ENCODE results near the gene TBX1. TPM values are rescaled to one million over a fixed set of nuclear protein-coding genes. Genes with fewer than 3 reads are reported as not detected.

TBX1 gene
- total RNA-seq = 4.2 and 5.9 TPM in 2 replicates
- long read RNA-seq = 0 reads

DNA sequence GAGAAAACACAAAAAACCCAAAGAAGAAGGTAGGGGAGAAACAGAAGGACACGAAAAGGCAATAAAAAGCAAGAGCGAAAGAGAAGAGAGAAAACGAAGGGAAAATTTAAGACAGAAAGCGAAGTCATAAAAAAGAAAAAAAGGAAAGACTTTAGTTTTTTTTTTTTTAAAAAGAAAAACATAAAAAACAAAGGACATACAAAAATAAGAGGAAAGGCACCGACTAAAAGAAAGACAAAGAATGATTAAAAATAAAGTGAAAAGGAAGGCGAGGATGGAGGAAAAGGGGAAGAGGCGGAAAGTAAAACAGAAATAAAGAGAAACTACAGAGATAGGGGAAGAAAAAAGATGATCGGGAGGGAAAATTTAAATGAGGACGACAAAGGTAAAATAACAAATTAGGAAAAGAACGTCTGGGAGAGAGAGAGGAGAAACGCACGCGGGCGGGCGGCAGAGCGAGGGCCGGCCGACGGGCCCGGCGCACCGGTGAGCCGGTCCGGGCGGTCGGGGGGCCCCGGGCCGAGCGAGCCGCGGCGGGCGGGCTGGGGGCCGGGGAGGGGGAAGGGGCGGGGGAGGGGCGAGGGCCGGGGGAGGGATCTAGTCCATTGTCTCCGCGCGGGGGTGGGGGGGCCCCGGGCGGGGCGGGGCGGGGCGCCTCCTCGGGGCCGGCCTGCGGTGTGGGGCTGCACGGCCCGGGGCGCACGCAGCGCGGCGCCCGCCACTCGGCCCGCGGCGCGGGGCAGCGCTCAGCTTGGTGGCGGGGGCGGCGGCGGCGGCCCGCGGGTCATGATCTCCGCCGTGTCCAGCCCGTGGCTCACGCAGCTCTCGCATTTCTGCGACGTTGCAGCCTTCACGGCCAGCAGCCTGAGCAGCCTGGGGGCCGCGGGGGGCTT lies at the start of gene TBX1:
TBX1 (plus strand) TSS at position 721 of the 893 bp plus-strand sequence; CDS start at position 787, 66 bp downstream.
- Mint-ChIP-seq H3K4me3 (ENCODE audit: low read depth) (peak within 1 kb of the TSS; percentile 70), H3K27me3 (peaks cover 67% of the 10 kb centered on the region), H3K9me3 (ENCODE audit: low read depth) (no peaks in the 10 kb centered on the region), H3K36me3 (ENCODE audit: insufficient read depth) (peaks cover 1% of the 10 kb centered on the region), H3K4me1 (ENCODE audit: low read depth) (peaks cover 13% of the 10 kb centered on the region), H3K27ac (peak within 1 kb of the TSS; percentile 13)
- TF ChIP-seq, protein P1, sequence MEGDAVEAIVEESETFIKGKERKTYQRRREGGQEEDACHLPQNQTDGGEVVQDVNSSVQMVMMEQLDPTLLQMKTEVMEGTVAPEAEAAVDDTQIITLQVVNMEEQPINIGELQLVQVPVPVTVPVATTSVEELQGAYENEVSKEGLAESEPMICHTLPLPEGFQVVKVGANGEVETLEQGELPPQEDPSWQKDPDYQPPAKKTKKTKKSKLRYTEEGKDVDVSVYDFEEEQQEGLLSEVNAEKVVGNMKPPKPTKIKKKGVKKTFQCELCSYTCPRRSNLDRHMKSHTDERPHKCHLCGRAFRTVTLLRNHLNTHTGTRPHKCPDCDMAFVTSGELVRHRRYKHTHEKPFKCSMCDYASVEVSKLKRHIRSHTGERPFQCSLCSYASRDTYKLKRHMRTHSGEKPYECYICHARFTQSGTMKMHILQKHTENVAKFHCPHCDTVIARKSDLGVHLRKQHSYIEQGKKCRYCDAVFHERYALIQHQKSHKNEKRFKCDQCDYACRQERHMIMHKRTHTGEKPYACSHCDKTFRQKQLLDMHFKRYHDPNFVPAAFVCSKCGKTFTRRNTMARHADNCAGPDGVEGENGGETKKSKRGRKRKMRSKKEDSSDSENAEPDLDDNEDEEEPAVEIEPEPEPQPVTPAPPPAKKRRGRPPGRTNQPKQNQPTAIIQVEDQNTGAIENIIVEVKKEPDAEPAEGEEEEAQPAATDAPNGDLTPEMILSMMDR (IDR thresholded peaks at IDR 0.05; ENCODE audit: unreplicated experiment) = no peak
- DNase-seq (ENCODE audit: low spot score, unreplicated experiment) = no peak

DNA sequence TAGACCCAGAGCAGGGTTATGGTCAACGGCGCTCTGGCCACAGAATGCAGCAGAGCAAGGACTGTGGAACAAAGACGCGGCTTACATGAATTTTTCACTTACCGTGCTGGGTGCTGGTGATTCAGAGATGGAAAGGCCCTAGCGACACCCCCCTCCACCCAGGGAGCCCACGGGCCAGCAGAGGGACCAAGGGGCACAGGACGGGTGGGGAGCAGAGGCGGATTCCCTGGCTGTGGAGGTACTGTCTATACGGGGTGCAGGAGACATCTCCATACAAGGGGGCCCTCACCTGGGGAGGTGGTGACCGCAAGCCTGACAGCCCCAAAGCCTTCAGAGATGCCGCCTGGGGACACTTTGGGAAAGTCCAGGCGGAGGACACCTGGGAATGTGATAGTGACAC lies 47.3 kb upstream of the TBX1 start:
- peaks cover 43% of the 10 kb centered on the region for H3K27me3 Mint-ChIP-seq
- H3K4me3 Mint-ChIP-seq (ENCODE audit: low read depth) = peak overlapping the region; percentile 79
- no peaks in the 10 kb centered on the region for H3K9me3 Mint-ChIP-seq (ENCODE audit: low read depth)
- H3K27ac Mint-ChIP-seq = no peak overlapping the region
- TF ChIP-seq, protein P1 (IDR thresholded peaks at IDR 0.05; ENCODE audit: unreplicated experiment) = no peak
- peaks cover 2% of the 10 kb centered on the region for H3K4me1 Mint-ChIP-seq (ENCODE audit: low read depth)
- no peak for DNase-seq (ENCODE audit: low spot score, unreplicated experiment)
- no peaks in the 10 kb centered on the region for H3K36me3 Mint-ChIP-seq (ENCODE audit: insufficient read depth)

DNA sequence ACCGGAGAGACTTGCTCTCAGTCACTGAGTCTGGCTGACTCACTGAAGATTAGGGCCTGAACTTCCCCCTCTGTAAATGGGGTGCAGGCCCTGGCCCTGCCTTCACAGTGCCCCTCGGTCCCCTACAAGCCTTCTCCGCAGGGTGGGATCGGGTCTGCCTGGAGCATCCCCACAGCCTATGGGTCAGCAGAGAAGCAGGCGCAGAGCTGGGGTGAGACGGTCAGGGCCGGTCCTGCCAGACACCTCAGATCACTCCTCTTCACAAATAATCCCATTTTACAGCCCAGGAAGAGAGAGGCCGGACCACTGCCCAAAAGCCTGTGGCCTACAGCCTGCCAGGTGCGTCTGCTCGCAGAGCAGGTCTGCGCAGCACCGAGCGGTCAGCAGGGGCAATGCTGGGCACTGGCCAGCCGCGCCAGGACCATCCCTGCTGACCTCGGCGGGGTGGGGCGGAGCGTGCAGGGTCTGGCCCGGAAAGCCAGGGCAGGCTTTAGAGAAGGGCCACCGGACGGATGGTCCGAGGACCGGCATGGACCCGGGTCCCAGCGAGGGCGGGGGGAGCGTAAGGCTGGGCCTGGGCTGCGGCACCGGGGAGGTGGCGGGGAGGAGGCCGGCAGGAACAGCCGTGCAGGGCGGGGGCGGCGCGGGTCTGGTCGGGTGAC lies 46.8 kb upstream of the TBX1 start:
- peak overlapping the region; percentile 79 for H3K4me3 Mint-ChIP-seq (ENCODE audit: low read depth)
- no peak for DNase-seq (ENCODE audit: low spot score, unreplicated experiment)
- H3K9me3 Mint-ChIP-seq (ENCODE audit: low read depth) = no peaks in the 10 kb centered on the region
- H3K27ac Mint-ChIP-seq = no peak overlapping the region
- no peaks in the 10 kb centered on the region for H3K36me3 Mint-ChIP-seq (ENCODE audit: insufficient read depth)
- TF ChIP-seq, protein P1 (IDR thresholded peaks at IDR 0.05; ENCODE audit: unreplicated experiment) = peak; percentile 26
- H3K27me3 Mint-ChIP-seq = peaks cover 40% of the 10 kb centered on the region
- peaks cover 2% of the 10 kb centered on the region for H3K4me1 Mint-ChIP-seq (ENCODE audit: low read depth)

DNA sequence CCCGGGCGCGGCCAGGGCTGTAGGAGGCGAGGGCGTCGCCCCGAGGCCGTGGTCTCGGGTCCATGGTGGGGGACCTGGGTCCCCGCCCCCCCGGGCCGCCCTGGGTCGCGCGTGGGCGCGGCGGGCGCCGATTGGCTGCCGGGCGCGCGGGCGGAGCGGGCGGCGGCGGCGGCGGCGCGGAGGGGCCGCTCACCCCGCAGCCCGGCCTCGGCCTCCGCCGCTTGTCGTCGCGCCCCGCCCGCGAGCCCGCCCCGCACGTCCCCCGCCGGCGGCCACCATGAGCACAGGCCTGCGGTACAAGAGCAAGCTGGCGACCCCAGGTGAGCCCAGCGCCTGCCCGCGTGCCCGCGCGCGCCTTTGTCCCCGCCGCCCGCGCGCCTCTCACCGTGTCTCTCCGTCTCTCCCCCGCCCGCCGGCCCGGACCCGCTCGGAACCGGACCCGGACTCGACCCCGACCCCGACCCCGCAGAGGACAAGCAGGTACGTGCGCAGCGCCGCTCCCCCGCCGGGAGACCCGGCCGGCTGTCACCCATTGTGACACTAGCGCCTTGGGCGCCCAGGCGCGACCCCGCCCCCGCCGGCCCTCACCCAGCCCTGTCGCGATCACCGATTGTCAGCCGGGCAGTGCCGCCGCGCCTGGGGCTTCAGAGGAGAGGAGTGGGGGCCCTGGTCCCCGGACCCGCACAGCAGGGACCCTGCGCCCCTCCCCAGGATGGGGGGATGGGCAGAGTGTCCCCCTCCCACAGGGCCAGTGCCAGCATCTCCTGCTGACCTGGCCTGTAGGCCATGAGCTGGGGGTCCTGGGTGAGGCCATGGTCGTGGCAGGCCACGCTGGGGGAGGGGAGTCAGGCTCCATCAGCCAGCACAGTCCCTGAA lies 46.0 kb upstream of the TBX1 start, which contains the start of gene SEPTIN5:
SEPTIN5 (plus strand) TSS at position 192 of the 876 bp plus-strand sequence; CDS start at position 278, 86 bp downstream.
- no peaks in the 10 kb centered on the region for H3K9me3 Mint-ChIP-seq (ENCODE audit: low read depth)
- DNase-seq (ENCODE audit: low spot score, unreplicated experiment) = no peak
- H3K27ac Mint-ChIP-seq = no peak within 1 kb of the TSS
- TF ChIP-seq, protein P1 (IDR thresholded peaks at IDR 0.05; ENCODE audit: unreplicated experiment) = no peak
- peak within 1 kb of the TSS; percentile 79 for H3K4me3 Mint-ChIP-seq (ENCODE audit: low read depth)
- no peaks in the 10 kb centered on the region for H3K36me3 Mint-ChIP-seq (ENCODE audit: insufficient read depth)
- peaks cover 4% of the 10 kb centered on the region for H3K4me1 Mint-ChIP-seq (ENCODE audit: low read depth)
- peaks cover 37% of the 10 kb centered on the region for H3K27me3 Mint-ChIP-seq

All from progenitor cell of endocrine pancreas (in vitro differentiated cells).